SK-N-SH (cell line): Measurements from ENCODE around the gene SLC13A4.

Experiments used
- CTCF ChIP-seq: fragments of 200-600 bp; sonication (generic); IDR thresholded peaks from 2 replicates; pipeline ENCODE4 v1.6.1; 2017; ENCODE audit warnings: antibody characterized with exemption, mild to moderate bottlenecking, moderate library complexity
- EP300 ChIP-seq, 2 experiments: IDR thresholded peaks; 2 replicates each; pipeline versions ENCODE4 v1.4.0 to v1.6.1; 2012; ENCODE audit warnings: borderline replicate concordance in 1 of 2, low read depth in 1 of 2, low read length in 1 of 2
- FOSL2 ChIP-seq: IDR thresholded peaks from 2 replicates; pipeline ENCODE4 v1.4.0; 2012; ENCODE audit warnings: low read depth, mild to moderate bottlenecking, moderate library complexity, borderline replicate concordance
- NFIC ChIP-seq: IDR thresholded peaks from 2 replicates; pipeline ENCODE4 v1.4.0; 2012; ENCODE audit warnings: borderline replicate concordance
- SIN3A ChIP-seq: IDR thresholded peaks from 2 replicates; pipeline ENCODE4 v1.6.1; 2012; ENCODE audit warnings: low read depth, mild to moderate bottlenecking, low read length, moderate library complexity, borderline replicate concordance
- TF ChIP-seq, protein P1 (sequence below): IDR thresholded peaks from 2 replicates; pipeline ENCODE4; 2012

DNA sequence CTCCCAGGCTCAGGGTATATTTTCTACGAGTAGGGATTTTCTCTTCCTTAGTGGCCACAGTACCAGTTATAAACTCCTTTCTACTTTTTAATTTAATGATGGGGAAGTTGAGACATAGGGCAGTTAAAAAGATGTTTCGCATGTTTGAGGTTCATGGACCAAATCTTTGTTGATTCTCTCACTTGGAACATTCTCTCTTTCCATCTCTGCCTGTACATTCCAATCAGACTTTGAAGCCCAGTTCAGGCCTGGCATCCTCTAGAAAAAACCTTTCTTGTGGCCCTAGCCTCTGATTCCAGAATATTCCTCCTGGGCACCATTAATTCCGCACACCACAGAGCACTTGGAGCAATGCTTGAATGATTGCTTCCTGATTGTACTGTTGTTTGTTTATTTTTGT, 18.5 kb downstream of the SLC13A4 start:
- TF ChIP-seq CTCF: no peak
- TF ChIP-seq SIN3A: no peak
- no peak for TF ChIP-seq FOSL2
- no peak for TF ChIP-seq EP300 (IDR thresholded peaks at IDR 0.05; ENCODE audit: borderline replicate concordance in 1 of 2, low read depth in 1 of 2, low read length in 1 of 2)
- TF ChIP-seq, protein P1, sequence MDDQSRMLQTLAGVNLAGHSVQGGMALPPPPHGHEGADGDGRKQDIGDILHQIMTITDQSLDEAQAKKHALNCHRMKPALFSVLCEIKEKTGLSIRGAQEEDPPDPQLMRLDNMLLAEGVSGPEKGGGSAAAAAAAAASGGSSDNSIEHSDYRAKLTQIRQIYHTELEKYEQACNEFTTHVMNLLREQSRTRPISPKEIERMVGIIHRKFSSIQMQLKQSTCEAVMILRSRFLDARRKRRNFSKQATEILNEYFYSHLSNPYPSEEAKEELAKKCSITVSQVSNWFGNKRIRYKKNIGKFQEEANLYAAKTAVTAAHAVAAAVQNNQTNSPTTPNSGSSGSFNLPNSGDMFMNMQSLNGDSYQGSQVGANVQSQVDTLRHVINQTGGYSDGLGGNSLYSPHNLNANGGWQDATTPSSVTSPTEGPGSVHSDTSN: no peak
- no peak for TF ChIP-seq NFIC
